OCI-LY1 (cell line): ENCODE results near the gene GCNA.

Source experiments
- CTCF ChIP-seq: fragments of 200-600 bp; sonication (generic), shearing (Covaris generic); IDR thresholded peaks from 2 replicates; pipeline ENCODE4 v1.5.1; 2017; ENCODE audit warnings: mild to moderate bottlenecking, antibody characterized with exemption, low read length, moderate library complexity, mixed read lengths
- EZH2 ChIP-seq: fragments of 200-600 bp; sonication (generic), shearing (Covaris generic); IDR thresholded peaks from 2 replicates; pipeline ENCODE4 v1.8.0; 2017; ENCODE audit warnings: borderline replicate concordance, mixed run types, mild to moderate bottlenecking, antibody characterized with exemption, low read length, moderate library complexity, mixed read lengths

- TF ChIP-seq CTCF (no peak), EZH2 (no peak)
Measured at GRCh38 chrX:71549986-71550385, 28.3 kb upstream of the GCNA start.
